Brain pericyte (primary cell): ENCODE measurements around the gene MYL5.
"Not testable (repeated sequence)": the region's sequence is repeated elsewhere in the genome, so short reads cannot be mapped to it uniquely, and the experiment has no call there.

Experiments
- DNase-seq: peaks from one replicate; pipeline ENCODE4 v3.0.0-alpha.2; 2012; ENCODE audit warnings: low read depth, low spot score

MYL5 gene

GRCh38 chr4:635851-636627 lies 38.3 kb upstream of the MYL5 start:
- DNase-seq: no peak

- no peak for DNase-seq
These were observed 37.6 kb upstream of the MYL5 start for GRCh38 chr4:636628-637159.

DNA sequence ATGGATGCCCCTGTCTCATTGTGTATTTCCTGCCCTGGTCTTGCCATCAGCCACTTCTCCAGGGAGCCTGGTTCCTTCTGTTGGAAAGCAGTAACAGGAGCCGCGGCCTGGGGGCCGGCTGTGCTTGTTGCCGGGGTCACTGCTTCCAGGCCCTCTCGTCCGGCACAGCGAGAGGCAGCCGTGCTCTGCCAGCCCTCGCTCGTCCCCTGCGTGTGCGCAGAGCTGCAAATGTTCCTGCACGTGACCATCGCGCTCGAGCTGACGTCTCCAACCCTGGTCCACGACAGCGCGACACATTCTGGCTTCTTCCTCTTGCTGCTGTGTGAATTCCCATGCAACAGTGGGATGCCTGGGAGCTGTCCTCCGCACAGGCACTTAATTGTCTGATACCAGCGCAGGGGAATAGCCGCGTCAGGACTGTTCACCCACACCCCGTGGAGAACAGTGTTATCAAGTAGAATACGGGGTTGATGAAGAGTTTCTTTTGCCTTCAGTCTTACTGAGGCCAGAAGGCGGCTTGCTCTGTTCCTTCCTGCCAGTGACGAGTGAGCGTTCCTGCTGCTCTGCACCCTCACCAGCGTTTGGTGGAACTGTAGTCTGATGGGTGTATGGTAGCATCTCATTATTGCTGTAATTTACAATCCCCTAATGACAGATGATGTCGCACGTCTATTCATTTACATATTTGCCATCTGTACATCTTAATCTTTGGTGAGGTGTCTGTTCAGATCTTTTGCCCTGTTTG lies 36.6 kb upstream of the MYL5 start:
- no peak for DNase-seq

GRCh38 chr4:642366-642765 lies 32.0 kb upstream of the MYL5 start:
- not testable (repeated sequence) for DNase-seq

- no peak for DNase-seq
These were observed 27.9 kb upstream of the MYL5 start for GRCh38 chr4:646460-646859.

DNA sequence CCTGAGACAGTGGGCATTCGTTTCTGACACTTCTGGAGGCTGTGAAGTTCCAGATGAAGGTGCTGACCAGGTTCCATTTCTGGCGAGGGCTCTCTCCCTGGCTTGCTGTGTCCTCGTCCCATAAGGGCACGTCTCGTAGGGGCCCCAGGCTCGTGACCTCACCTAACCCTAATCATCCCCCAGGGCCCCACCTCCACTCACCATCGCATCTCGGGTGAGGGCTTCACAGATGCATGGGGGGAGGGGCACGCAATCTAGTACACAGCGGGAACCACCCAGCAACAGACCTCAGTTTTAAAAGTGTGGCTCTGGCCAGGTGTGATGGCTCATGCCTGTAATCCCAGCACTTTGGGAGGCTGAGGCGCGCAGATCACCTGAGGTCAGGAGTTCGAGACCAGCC lies 26.9 kb upstream of the MYL5 start:
- no peak for DNase-seq

- no peak for DNase-seq
These were observed 25.6 kb upstream of the MYL5 start for GRCh38 chr4:648579-649292.

- DNase-seq: no peak
These were observed 25.1 kb upstream of the MYL5 start for GRCh38 chr4:649293-649625.

DNA sequence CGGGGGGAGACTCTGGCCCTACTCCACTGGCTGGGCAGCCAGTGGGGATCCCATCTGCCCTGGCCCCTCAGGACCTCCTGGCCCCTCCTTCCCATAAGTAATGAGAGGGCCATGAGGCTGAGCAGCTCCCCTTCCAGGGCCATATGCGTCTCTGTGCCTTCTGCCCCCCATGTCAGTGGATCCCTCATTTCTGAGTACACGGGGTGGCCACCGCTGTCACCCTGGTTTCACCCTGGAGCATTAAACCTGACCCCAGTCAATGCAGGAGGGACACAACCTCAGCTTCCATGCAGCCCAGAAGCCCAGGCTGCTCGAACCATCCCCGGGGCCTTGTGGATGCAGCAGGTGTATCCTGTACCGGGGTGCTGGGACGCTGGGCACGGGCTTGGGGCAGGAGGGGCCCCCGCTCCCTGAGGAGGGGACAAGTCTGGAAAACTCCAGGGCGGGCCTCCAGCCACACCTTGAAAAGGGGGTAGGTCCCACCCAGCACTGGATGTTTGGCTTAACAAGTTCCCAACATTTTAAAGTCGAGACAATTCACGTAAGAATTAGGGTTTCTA lies 24.5 kb upstream of the MYL5 start:
- no peak for DNase-seq

DNA sequence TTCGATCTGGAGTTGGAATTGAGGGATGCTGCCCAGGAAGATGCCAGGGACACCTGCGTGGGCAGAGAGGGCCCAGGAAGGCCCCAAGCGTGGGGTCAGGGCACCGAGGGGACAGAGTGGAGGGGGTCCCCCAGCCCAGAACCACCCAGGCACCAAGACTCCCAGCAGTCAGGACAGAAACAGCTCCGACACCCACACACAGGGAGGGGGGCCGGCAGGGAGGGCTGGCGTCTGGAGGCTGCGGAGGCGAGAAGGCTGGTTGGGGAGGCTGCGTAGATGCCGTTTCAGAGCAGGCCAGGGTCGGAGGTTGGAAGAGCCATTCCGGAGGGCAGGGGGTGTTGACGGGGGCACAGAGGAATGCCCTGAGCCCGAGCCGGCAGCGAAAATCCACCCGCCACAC lies 23.9 kb upstream of the MYL5 start:
- DNase-seq: no peak

DNA sequence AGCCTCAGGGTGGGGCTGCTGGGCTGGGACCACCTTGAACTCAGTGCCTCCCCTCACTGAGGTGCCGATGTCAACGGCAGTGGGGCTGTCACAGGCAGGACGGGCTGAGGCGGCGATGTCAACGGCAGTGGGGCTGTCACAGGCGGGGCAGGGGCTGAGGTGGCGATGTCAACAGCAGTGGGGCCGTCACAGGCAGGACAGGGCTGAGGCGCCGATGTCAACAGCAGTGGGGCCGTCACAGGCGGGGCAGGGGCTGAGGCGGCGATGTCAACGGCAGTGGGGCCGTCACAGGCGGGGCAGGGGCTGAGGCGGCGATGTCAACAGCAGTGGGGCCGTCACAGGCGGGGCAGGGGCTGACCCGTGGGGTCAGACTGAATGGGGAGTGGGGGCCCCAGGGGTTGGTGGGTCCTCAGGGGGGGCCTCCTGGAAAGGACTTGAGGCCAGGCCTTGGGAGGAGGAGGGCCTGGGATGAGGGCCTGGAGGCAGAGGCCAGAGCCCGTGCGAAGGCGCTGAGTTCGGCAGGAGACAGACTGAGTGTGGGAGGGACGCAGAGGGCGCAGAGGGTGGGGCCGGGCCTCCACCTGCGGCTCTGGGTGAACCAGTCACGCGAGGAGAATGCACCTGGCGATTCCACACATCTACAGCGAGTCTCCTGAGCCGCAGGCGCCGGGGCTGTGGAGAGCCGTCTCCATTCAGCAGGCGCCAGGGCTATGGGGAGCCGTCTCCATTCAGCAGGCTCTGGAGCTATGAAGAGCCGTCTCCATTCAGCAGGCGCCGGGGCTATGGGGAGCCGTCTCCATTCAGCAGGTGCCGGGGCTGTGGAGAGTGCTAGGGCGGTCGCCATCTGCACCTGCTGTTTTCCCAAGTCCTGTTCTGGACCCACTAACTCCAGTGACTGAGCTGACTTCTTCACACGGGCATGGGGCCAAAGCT lies 23.1 kb upstream of the MYL5 start:
- no peak for DNase-seq

DNA sequence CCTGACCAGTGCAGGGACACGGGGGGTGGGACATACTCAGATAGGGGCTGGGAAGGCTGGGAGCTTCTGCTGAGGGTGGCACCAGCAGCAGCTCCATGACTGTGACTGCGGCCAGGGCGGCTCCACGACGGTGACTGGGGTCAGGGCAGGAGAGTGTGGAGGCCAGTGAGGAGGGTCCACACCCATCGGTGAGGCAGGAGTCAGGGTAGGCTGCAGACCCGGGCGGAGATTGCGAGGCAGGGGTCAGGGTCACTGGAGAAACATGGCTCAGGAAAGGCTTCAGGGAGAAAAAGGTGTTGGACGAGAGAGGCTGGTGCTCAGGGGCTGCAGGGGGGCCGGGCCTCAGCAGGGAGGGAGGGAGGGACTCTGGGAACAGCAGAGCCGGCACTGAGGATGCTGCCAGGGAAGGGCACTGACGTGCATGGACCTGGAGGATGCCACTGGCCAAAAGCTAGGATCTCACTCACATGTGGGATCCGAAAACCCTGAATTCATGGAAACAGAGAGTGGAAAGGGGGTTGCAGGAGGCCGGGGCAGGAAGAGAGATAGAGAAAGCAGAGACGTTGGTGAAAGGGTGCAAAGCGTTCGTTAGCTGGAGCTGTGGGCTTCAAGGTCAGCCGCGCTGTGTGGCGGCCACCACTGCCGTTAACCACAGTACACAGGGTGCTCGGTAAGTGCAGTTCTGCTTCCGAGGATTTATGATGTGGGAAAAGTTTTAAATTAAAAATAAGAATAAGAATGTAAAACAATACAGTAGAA lies 22.3 kb upstream of the MYL5 start:
- DNase-seq: no peak

DNA sequence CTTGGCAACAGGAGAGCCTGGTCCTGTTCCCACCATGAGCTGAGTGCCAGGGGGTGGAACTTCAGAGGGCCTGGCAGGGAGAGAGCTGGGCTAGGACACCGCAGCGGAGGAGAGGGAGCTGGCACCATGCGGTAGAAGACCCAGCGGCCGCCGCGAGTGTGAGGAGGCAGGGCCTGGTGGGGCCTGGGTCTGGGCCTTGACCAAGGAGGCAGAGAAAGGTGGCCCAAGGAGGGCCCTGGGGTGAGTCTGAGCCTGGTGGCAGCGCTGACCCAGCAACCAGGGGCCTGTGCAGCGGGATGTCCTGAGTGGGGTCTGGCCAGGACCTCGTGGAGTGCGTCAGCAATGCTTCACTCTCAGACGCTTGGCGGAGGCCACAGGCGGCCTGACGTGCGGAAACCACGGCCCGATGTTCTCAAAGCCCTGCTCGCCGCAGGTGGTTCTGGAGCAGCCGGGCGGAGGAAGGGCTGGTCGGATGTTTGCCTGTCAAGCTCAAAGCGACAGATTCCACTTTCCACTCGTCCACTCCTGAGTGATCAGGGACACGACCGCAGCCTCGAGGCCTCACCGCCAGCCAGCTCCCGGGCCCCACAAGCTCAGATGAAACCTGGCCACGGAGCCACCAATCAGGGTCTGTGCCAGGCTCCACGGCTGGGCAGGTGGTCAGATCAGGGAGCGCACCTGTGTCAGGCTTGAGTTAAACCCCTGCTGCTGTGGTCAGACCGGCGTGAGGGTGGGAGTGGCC lies 21.1 kb upstream of the MYL5 start:
- no peak for DNase-seq

- no peak for DNase-seq
These were observed 20.4 kb upstream of the MYL5 start for GRCh38 chr4:653831-654502.

GRCh38 chr4:654503-654845 lies 19.9 kb upstream of the MYL5 start:
- no peak for DNase-seq

- DNase-seq: no peak
These were observed 19.4 kb upstream of the MYL5 start for GRCh38 chr4:654871-655463.

- DNase-seq: no peak
These were observed 18.7 kb upstream of the MYL5 start for GRCh38 chr4:655464-656151.
